Measurements from ENCODE around the gene TNIP2. TPM values are rescaled to one million over a fixed set of nuclear protein-coding genes. Genes with fewer than 3 reads are reported as not detected.
"Not testable (repeated sequence)": the region's sequence is repeated elsewhere in the genome, so short reads cannot be mapped to it uniquely, and the experiment has no call there.

Gene TNIP2
- total and polyA plus RNA-seq, 5 donors = 20.2 to 28.0 (median 24.9) TPM

- Histone ChIP-seq H3K27ac (ENCODE audit: low read length) (no peak overlapping the region), H3K27me3 (ENCODE audit: control insufficient read depth, insufficient read depth) (no peaks in the 10 kb centered on the region), H3K4me3 (ENCODE audit: low read length) (peak overlapping the region; percentile 53), H3K9me3 (ENCODE audit: control insufficient read depth, low read length) (no peaks in the 10 kb centered on the region), H3K4me1 (ENCODE audit: control insufficient read depth, insufficient read depth, low read length) (no peaks in the 10 kb centered on the region)
- DNase-seq = peak; percentile 69 to 81 (median 79)
- peak; percentile 22 to 36 for ATAC-seq
- intact Hi-C loops (cut with DNase I) = loop anchor here in 3 of 4 donors (10.0 kb wide), 3 partner anchors 51 to 171 kb away; partner anchors contain the start of gene ADD1 (in 1 of the 3)
- 33% methylated on average over 23 of the region's 23 CpGs for WGBS
These were observed 7.4 kb upstream of the TNIP2 start for GRCh38 chr4:2763511-2763967.

DNA sequence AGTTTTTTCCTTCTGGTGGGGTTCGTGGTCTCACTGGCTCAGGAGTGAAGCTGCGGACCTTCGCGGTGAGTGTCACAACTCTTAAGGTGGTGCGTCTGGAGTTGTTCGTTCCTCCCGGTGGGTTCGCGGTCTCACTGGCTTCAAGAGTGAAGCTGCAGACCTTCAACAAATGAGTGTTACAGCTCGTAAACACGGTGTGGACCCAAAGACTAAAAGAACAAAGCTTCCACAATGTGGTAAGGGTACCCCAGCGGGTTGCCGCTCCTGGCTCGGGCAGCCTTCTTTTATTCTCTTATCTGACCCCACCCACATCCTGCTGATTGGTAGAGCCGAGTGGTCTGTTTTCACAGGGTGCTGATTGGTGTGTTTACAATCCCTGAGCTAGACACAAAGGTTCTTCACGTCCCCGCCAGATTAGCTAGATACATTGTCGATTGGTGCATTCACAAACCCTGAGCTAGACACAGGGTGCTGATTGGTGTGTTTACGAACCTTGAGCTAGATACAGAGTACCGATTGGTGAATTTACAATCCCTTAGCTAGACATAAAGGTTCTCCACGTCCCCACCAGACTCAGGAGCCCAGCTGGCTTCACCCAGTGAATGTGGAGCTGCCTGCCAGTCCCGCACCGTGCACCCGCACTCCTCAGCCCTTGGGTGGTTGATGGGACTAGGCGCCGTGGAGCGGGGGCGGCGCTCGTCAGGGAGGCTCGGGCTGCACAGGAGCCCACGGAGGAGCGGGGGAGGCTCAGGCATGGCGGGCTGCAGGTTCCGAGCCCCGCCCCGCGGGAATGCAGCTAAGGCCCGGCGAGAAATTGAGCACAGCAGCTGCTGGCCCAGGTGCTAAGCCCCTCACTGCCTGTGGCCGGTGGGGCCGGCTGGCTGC, 6.6 kb upstream of the TNIP2 start:
- peak in 1 of 3 donors; percentile 53 for DNase-seq
- intact Hi-C loops (cut with DNase I) = loop anchor here in 3 of 4 donors (10.0 kb wide), 3 partner anchors 52 to 172 kb away; partner anchors contain the start of gene ADD1 (in 1 of the 3)
- WGBS = 96% methylated on average over 42 of the region's 42 CpGs

GRCh38 chr4:2762048-2762447, 5.9 kb upstream of the TNIP2 start:
- intact Hi-C loops (cut with DNase I) = loop anchor here in 3 of 4 donors (10.0 kb wide), 3 partner anchors 53 to 173 kb away; partner anchors contain the start of gene ADD1 (in 1 of the 3)
- Histone ChIP-seq H3K9me3 (ENCODE audit: control insufficient read depth, low read length) (no peaks in the 10 kb centered on the region), H3K27ac (ENCODE audit: low read length) (no peak overlapping the region), H3K4me1 (ENCODE audit: control insufficient read depth, insufficient read depth, low read length) (no peaks in the 10 kb centered on the region), H3K4me3 (ENCODE audit: low read length) (no peak overlapping the region), H3K27me3 (ENCODE audit: control insufficient read depth, insufficient read depth) (no peaks in the 10 kb centered on the region)
- no peak for DNase-seq
- WGBS = 58% methylated on average over 5 of the region's 5 CpGs
- ATAC-seq = no peak

More for the DNA sequence above, 6.6 kb upstream of the TNIP2 start:
- ATAC-seq; H3K4me1 ChIP-seq (ENCODE audit: control insufficient read depth, insufficient read depth, low read length); H3K4me3 ChIP-seq (ENCODE audit: low read length); H3K27me3 ChIP-seq (ENCODE audit: control insufficient read depth, insufficient read depth); H3K9me3 ChIP-seq (ENCODE audit: control insufficient read depth, low read length); H3K27ac ChIP-seq (ENCODE audit: low read length): not testable (repeated sequence)

GRCh38 chr4:2761035-2761923, 5.1 kb upstream of the TNIP2 start:
- ATAC-seq (peak in 1 of 2 donors; percentile 42), DNase-seq (peak in 2 of 3 donors; percentile 55 to 75)
- no peaks in the 10 kb centered on the region for H3K4me1 ChIP-seq (ENCODE audit: control insufficient read depth, insufficient read depth, low read length)
- no peaks in the 10 kb centered on the region for H3K27me3 ChIP-seq (ENCODE audit: control insufficient read depth, insufficient read depth)
- 79% methylated on average over 14 of the region's 14 CpGs for WGBS
- intact Hi-C loops (cut with DNase I) = loop anchor here in 3 of 4 donors (10.0 kb wide), 3 partner anchors 54 to 174 kb away; partner anchors contain the start of gene ADD1 (in 1 of the 3)
- H3K4me3 ChIP-seq (ENCODE audit: low read length) = no peak overlapping the region
- H3K27ac ChIP-seq (ENCODE audit: low read length) = no peak overlapping the region
- H3K9me3 ChIP-seq (ENCODE audit: control insufficient read depth, low read length) = no peaks in the 10 kb centered on the region

DNA sequence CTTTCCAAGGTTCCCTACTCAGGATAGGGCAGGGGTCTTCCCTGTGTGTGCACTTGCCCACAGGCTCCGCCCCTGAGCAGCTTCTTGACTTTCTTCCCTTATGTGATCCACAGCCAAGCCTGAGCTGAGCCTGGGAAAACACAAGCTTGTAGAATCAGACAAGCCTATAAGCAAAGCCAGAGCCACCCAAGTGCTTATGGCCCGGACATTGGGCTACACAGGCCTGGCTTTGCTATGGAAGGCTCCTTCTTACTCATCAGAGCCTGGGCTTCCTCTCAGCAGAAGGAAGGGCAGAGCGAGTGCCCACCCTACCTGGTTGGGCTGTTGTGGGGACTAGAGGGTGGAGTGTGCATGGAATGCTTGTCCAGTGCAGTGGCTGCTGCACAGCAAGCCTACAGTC, 1.3 kb upstream of the TNIP2 start:
- no peak overlapping the region for H3K4me3 ChIP-seq (ENCODE audit: low read length)
- H3K27ac ChIP-seq (ENCODE audit: low read length) = no peak overlapping the region
- no peaks in the 10 kb centered on the region for H3K9me3 ChIP-seq (ENCODE audit: control insufficient read depth, low read length)
- H3K27me3 ChIP-seq (ENCODE audit: control insufficient read depth, insufficient read depth) = no peaks in the 10 kb centered on the region
- peak in 1 of 3 donors; percentile 59 for DNase-seq
- WGBS = 94% methylated on average over 3 of the region's 3 CpGs
- peaks cover 7% of the 10 kb centered on the region for H3K4me1 ChIP-seq (ENCODE audit: control insufficient read depth, insufficient read depth, low read length)
- intact Hi-C loops (cut with DNase I) = loop anchor here in 2 of 4 donors (5.0 to 10.0 kb wide), 2 partner anchors 277 to 280 kb away; no protein-coding TSS in a partner anchor
- ATAC-seq = no peak

DNA sequence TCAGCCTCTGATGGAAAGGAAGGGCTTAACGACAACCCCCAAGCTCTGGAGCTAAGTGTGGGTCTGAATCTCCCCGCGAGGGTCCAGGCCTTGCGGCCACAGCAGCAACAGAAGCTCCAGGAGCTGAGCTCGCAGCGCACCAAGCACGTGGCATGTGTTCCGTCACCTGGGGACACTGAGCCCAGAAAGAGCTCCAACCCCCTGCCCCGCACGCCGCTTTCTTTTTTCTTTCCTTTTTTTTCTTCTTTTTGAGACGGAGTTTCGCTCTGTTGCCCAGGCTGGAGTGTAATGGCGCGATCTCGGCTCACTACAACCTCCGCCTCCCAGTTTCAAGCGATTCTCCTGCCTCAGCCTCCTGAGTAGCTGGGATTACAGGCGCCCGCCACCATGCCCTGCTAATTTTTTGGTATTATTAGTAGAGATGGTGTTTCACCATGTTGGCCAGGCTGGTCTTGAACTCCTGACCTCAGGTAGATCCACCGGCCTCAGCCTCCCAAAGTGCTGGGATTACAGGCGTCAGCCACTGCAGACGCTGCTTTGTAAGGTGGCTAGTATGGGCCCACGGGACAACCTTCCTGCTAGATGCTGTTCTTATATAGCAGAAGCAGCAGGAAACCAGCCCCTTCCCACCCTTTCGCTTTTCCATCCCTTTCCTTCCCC, 685 bp upstream of the TNIP2 start:
- H3K4me3 ChIP-seq (ENCODE audit: low read length) = peak overlapping the region; percentile 82
- H3K4me1 ChIP-seq (ENCODE audit: control insufficient read depth, insufficient read depth, low read length) = peaks cover 7% of the 10 kb centered on the region
- DNase-seq = no peak
- WGBS = 69% methylated on average over 25 of the region's 25 CpGs
- ATAC-seq = no peak
- H3K27me3 ChIP-seq (ENCODE audit: control insufficient read depth, insufficient read depth) = no peaks in the 10 kb centered on the region
- intact Hi-C loops (cut with DNase I) = loop anchor here in 2 of 4 donors (5.0 to 10.0 kb wide), 2 partner anchors 278 to 280 kb away; no protein-coding TSS in a partner anchor
- H3K27ac ChIP-seq (ENCODE audit: low read length) = no peak overlapping the region
- no peaks in the 10 kb centered on the region for H3K9me3 ChIP-seq (ENCODE audit: control insufficient read depth, low read length)

DNA sequence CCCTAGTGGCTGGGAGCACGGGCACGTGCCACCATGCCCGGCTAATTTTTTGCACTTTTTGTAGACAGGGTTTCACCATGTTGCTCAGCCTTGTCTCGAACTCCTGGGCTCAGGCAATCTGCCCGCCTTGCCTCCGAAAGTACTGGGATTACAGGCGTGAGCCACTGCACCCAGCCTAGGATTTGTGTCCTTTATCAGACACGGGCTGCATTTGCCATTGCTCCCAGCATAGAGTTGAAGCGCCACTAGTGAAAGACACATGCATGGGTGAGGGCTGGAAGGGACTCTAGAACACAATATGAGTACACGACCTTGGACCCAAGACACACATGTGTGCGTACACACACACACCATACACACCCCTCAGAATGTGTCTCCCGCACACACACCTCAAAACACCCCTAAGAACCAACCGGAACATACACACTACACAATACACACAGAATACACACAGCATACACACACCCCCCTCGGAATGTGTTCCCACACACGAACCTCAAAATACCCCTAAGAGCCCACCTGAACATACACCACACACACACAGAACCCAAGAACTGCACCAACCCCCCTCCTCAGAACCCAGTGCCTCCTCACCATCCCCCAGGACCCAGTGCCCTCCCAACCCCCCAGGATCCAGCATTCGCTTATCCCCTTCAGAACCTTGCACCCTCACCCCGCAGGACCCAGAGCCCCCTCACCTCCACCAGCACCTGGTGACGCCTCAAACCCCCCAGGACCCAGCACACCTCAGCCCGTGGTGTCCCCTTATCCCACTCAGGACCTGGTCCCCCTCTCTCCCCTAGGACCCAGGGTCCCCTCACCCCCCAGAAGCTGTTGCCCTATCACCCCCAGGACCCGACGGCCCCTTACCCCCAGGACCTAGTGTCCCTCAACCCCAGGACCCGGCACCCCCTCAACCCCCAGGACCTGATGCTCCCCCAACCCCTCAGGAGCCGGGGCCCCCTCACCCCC, 1.0 kb downstream of the TNIP2 start:
- peak overlapping the region; percentile 82 for H3K4me3 ChIP-seq (ENCODE audit: low read length)
- DNase-seq = peak in 1 of 3 donors; percentile 64
- H3K27me3 ChIP-seq (ENCODE audit: control insufficient read depth, insufficient read depth) = no peaks in the 10 kb centered on the region
- peaks cover 7% of the 10 kb centered on the region for H3K4me1 ChIP-seq (ENCODE audit: control insufficient read depth, insufficient read depth, low read length)
- 60% methylated on average over 23 of the region's 23 CpGs for WGBS
- H3K9me3 ChIP-seq (ENCODE audit: control insufficient read depth, low read length) = no peaks in the 10 kb centered on the region
- no peak overlapping the region for H3K27ac ChIP-seq (ENCODE audit: low read length)
- ATAC-seq = peak in 1 of 2 donors; percentile 5
- intact Hi-C loops (cut with DNase I) = loop anchor here in 2 of 4 donors (5.0 to 10.0 kb wide), 2 partner anchors 280 to 282 kb away; no protein-coding TSS in a partner anchor

DNA sequence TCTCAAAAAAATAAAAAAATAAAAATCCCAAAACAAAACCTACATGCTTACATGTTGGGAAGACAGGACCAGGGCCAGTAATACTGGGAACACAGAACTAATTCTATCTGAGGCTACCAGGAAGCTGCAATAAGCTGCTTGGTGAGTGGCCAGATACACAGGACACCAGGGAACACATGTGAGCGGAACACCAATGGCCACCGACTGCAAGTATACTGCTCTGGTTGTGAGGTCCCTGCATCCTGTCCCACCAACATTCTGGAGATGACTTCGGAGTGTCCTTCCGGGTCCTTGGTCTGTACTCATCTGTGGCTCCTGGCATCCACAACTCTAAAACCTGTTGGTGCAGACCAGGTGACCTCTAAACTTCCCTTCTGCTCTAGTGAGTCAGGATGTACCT, 2.7 kb downstream of the TNIP2 start:
- ATAC-seq (no peak), DNase-seq (peak in 1 of 3 donors; percentile 47)
- H3K4me3 ChIP-seq (ENCODE audit: low read length) = no peak overlapping the region
- intact Hi-C loops (cut with DNase I) = loop anchor here in 1 of 4 donors (10.0 kb wide), 1 partner anchor 281 kb away; no protein-coding TSS in a partner anchor
- H3K27ac ChIP-seq (ENCODE audit: low read length) = no peak overlapping the region
- H3K9me3 ChIP-seq (ENCODE audit: control insufficient read depth, low read length) = no peaks in the 10 kb centered on the region
- no peaks in the 10 kb centered on the region for H3K27me3 ChIP-seq (ENCODE audit: control insufficient read depth, insufficient read depth)
- WGBS = 71% methylated on average over 4 of the region's 4 CpGs
- H3K4me1 ChIP-seq (ENCODE audit: control insufficient read depth, insufficient read depth, low read length) = peaks cover 9% of the 10 kb centered on the region
